HEK293 (cell line): ENCODE data around the gene SREBF2.

Experiments
- CTCF ChIA-PET: fragments of 350-600 bp; formaldehyde crosslinking; extraction: SDS; loops from one replicate; lab custom pipeline; 2021; ENCODE audit warnings: antibody characterized with exemption; lab: Yijun Ruan, JAX
- POLR2A ChIA-PET: fragments of 300-600 bp; formaldehyde crosslinking; extraction: SDS; loops from one replicate; lab custom pipeline; 2020; ENCODE audit warnings: antibody characterized with exemption, inconsistent platforms; lab: Yijun Ruan, JAX
- H3K27ac ChIP-seq: fragments of 200-500 bp; sonication (Bioruptor generic); 2 replicates; pipeline ENCODE4 v1.5.1; 2014; ENCODE audit warnings: low read depth, low read length, control low read depth, inconsistent platforms; ENCODE audit errors: extremely low read depth
- H3K36me3 ChIP-seq, 2 experiments: fragments of 200-500 bp in 1 of 2; sonication (Bioruptor generic) in 1 of 2; 1 replicate in 1 of 2; 2 replicates in 1 of 2; pipeline ENCODE4 v1.5.1; 2014 to 2017; ENCODE audit warnings: inconsistent platforms in 2 of 2, low read length in 2 of 2; ENCODE audit not compliant: control insufficient read depth in 2 of 2, insufficient read depth in 1 of 2
- H3K4me1 ChIP-seq: fragments of 200-500 bp; sonication (Bioruptor generic); 2 replicates; pipeline ENCODE4 v1.5.1; 2014; ENCODE audit warnings: mild to moderate bottlenecking, low read length, inconsistent platforms; ENCODE audit not compliant: control insufficient read depth, insufficient read depth
- H3K4me3 ChIP-seq: 2 replicates; pipeline ENCODE4 v1.5.1; 2011; ENCODE audit warnings: low read depth, mild to moderate bottlenecking, control low read depth, low read length, moderate library complexity
- H3K9me3 ChIP-seq: fragments of 200-500 bp; sonication (Bioruptor generic); 2 replicates; pipeline ENCODE4 v1.5.1; 2014; ENCODE audit warnings: low read depth, low read length, inconsistent platforms; ENCODE audit not compliant: control insufficient read depth, insufficient read depth
- BCL11A ChIP-seq: fragments of 450-650 bp; formaldehyde crosslinking; IDR thresholded peaks from 2 replicates; pipeline ENCODE4 v1.5.1; 2016; ENCODE audit warnings: low read depth, missing biosample characterization, missing genetic modification characterization
- CTCF ChIP-seq: fragments of 450-650 bp; formaldehyde crosslinking; IDR thresholded peaks from 2 replicates; pipeline ENCODE4 v1.5.1; 2016; ENCODE audit warnings: missing biosample characterization, missing genetic modification characterization
- EGR2 ChIP-seq: fragments of 450-650 bp; formaldehyde crosslinking; IDR thresholded peaks from 2 replicates; pipeline ENCODE4 v1.5.1; 2016; ENCODE audit warnings: low read depth, missing biosample characterization, missing genetic modification characterization
- GLI2 ChIP-seq: fragments of 450-650 bp; formaldehyde crosslinking; IDR thresholded peaks from 2 replicates; pipeline ENCODE4; 2017; ENCODE audit warnings: missing biosample characterization, missing genetic modification characterization, low read depth, borderline replicate concordance
- IKZF3 ChIP-seq: fragments of 450-650 bp; IDR thresholded peaks from 2 replicates; pipeline ENCODE4 v1.5.0; 2018; ENCODE audit warnings: missing biosample characterization, mild to moderate bottlenecking, missing genetic modification characterization, moderate library complexity
- ZBTB10 ChIP-seq: fragments of 450-650 bp; formaldehyde crosslinking; IDR thresholded peaks from 2 replicates; pipeline ENCODE4 v1.5.1; 2016; ENCODE audit warnings: missing biosample characterization, missing genetic modification characterization
- ZBTB20 ChIP-seq: fragments of 450-650 bp; formaldehyde crosslinking; IDR thresholded peaks from 2 replicates; pipeline ENCODE4 v1.5.1; 2016; ENCODE audit warnings: missing biosample characterization, missing genetic modification characterization
- ZBTB26 ChIP-seq: fragments of 450-650 bp; formaldehyde crosslinking; optimal IDR thresholded peaks from 2 replicates; pipeline ENCODE3; 2016; ENCODE audit warnings: missing biosample characterization, mild to moderate bottlenecking, missing genetic modification characterization
- ZBTB44 ChIP-seq: fragments of 450-650 bp; IDR thresholded peaks from 2 replicates; pipeline ENCODE4 v1.5.1; 2018; ENCODE audit warnings: missing biosample characterization, mild to moderate bottlenecking, missing genetic modification characterization
- ZEB2 ChIP-seq: fragments of 450-650 bp; formaldehyde crosslinking; IDR thresholded peaks from 2 replicates; pipeline ENCODE4 v1.5.1; 2016; ENCODE audit warnings: missing biosample characterization, missing genetic modification characterization
- ZFHX2 ChIP-seq: fragments of 450-650 bp; formaldehyde crosslinking; conservative IDR thresholded peaks from 2 replicates; pipeline ENCODE4 v1.5.1; 2016; ENCODE audit warnings: missing biosample characterization, missing genetic modification characterization
- ZIC2 ChIP-seq: fragments of 450-650 bp; formaldehyde crosslinking; IDR thresholded peaks from 2 replicates; pipeline ENCODE4 v1.5.1; 2016; ENCODE audit warnings: missing biosample characterization, missing genetic modification characterization
- ZNF112 ChIP-seq: fragments of 450-650 bp; formaldehyde crosslinking; IDR thresholded peaks from 2 replicates; pipeline ENCODE4 v1.5.0; 2017; ENCODE audit warnings: missing biosample characterization, missing genetic modification characterization
- ZNF157 ChIP-seq: fragments of 450-650 bp; formaldehyde crosslinking; IDR thresholded peaks from 2 replicates; pipeline ENCODE4 v1.5.1; 2016; ENCODE audit warnings: missing biosample characterization, missing genetic modification characterization
- ZNF302 ChIP-seq: fragments of 450-650 bp; formaldehyde crosslinking; IDR thresholded peaks from 2 replicates; pipeline ENCODE4 v1.5.1; 2016; ENCODE audit warnings: missing biosample characterization, missing genetic modification characterization, low read depth
- ZNF335 ChIP-seq: fragments of 450-650 bp; formaldehyde crosslinking; conservative IDR thresholded peaks from 2 replicates; pipeline ENCODE4 v1.5.1; 2016; ENCODE audit warnings: missing biosample characterization, missing genetic modification characterization
- ZNF501 ChIP-seq: fragments of 450-650 bp; formaldehyde crosslinking; IDR thresholded peaks from 2 replicates; pipeline ENCODE4 v1.5.1; 2016; ENCODE audit warnings: missing biosample characterization, missing genetic modification characterization
- ZNF513 ChIP-seq: fragments of 450-650 bp; IDR thresholded peaks from 2 replicates; pipeline ENCODE4 v1.5.1; 2018; ENCODE audit warnings: missing biosample characterization, missing genetic modification characterization
- ZNF529 ChIP-seq: fragments of 450-650 bp; formaldehyde crosslinking; IDR thresholded peaks from 2 replicates; pipeline ENCODE4 v1.5.1; 2017; ENCODE audit warnings: missing genetic modification characterization, missing biosample characterization; ENCODE audit not compliant: insufficient replicate concordance
- ZNF561 ChIP-seq: fragments of 450-650 bp; IDR thresholded peaks from 2 replicates; pipeline ENCODE4 v1.5.1; 2018; ENCODE audit warnings: missing biosample characterization, missing genetic modification characterization, borderline replicate concordance
- ZNF571 ChIP-seq: fragments of 450-650 bp; formaldehyde crosslinking; IDR thresholded peaks from 2 replicates; pipeline ENCODE4 v1.5.0; 2017; ENCODE audit warnings: missing biosample characterization, missing genetic modification characterization
- ZNF596 ChIP-seq: fragments of 450-650 bp; IDR thresholded peaks from 2 replicates; pipeline ENCODE4 v1.5.0; 2018; ENCODE audit warnings: missing biosample characterization, mild to moderate bottlenecking, missing genetic modification characterization, moderate library complexity
- ZSCAN30 ChIP-seq: fragments of 450-650 bp; IDR thresholded peaks from 2 replicates; pipeline ENCODE4 v1.5.1; 2018; ENCODE audit warnings: missing biosample characterization, mild to moderate bottlenecking, missing genetic modification characterization, moderate library complexity
- ZSCAN4 ChIP-seq: fragments of 450-650 bp; formaldehyde crosslinking; IDR thresholded peaks from 2 replicates; pipeline ENCODE4 v1.5.1; 2017; ENCODE audit warnings: missing biosample characterization, missing genetic modification characterization

Gene SREBF2

GRCh38 chr22:41923595-41924276 is 90.8 kb downstream of the SREBF2 start (continued):
- no peak for TF ChIP-seq ZNF112 (tag by site-specific recombination)
- no peak for TF ChIP-seq BCL11A (tag by site-specific recombination)
- no peak for TF ChIP-seq IKZF3
- TF ChIP-seq ZBTB20: no peak
- TF ChIP-seq ZNF501 (tag by site-specific recombination): no peak

- ChIA-PET CTCF (interaction anchor here (0.6 to 1.7 kb wide), 29 partner anchors 10 to 648 kb away, joined by 3 to 14 read pairs (median 4); partner anchors contain the start of genes CENPM and NDUFA6), POLR2A (interaction anchor here (0.6 to 4.3 kb wide), 8 partner anchors 10 to 254 kb away, joined by 3 to 27 read pairs (median 6); partner anchors contain the start of genes CENPM, SHISA8 and SREBF2)
- Histone ChIP-seq H3K4me3 (peak overlapping the region; percentile 1), H3K9me3 (no peaks in the 10 kb centered on the region), H3K4me1 (peaks cover 2% of the 10 kb centered on the region; the same call in 1 of the 2 replicates), H3K36me3 (no peaks in the 10 kb centered on the region; a peak in 1 of 3 replicates), H3K27ac (no peak overlapping the region; the same call in 1 of the 2 replicates)
- TF ChIP-seq ZBTB20: peak; percentile 32; the same call in 1 of the 2 replicates
- TF ChIP-seq ZEB2 (tag by site-specific recombination): 0 out of 2 replicates have a peak, but pooled peaks have one; percentile 23
- peak; percentile 67 for TF ChIP-seq ZSCAN30 (tag by site-specific recombination)
- TF ChIP-seq ZNF157 (tag by site-specific recombination): peak; percentile 18; the same call in 1 of the 2 replicates
- TF ChIP-seq EGR2 (tag by site-specific recombination): peak; percentile 38; the same call in 1 of the 2 replicates
- no peak for TF ChIP-seq ZNF302 (tag by site-specific recombination)
- peak; percentile 71 for TF ChIP-seq ZFHX2 (tag by site-specific recombination)
- TF ChIP-seq ZIC2: 0 out of 2 replicates have a peak, but pooled peaks have one; percentile 9
- peak; percentile 38 for TF ChIP-seq ZBTB26 (tag by site-specific recombination)
- no peak for TF ChIP-seq ZSCAN4 (tag by site-specific recombination)
- peak; percentile 41; the same call in 1 of the 2 replicates for TF ChIP-seq ZNF335
- 0 out of 2 replicates have a peak, but pooled peaks have one; percentile 32 for TF ChIP-seq ZBTB10
- no peak for TF ChIP-seq ZNF571
- 0 out of 2 replicates have a peak, but pooled peaks have one; percentile 21 for TF ChIP-seq ZBTB44 (tag by site-specific recombination)
- no peak for TF ChIP-seq ZNF596 (tag by site-specific recombination)
- no peak for TF ChIP-seq GLI2 (tag by site-specific recombination)
- TF ChIP-seq ZNF513 (tag by site-specific recombination): no peak
- TF ChIP-seq CTCF (tag by site-specific recombination): peak; percentile 60; the same call in 1 of the 2 replicates
- TF ChIP-seq ZNF561: peak; percentile 33; the same call in 1 of the 2 replicates
- TF ChIP-seq ZNF529 (tag by site-specific recombination): no peak
These were observed 93.0 kb downstream of the SREBF2 start for GRCh38 chr22:41925783-41926460.
